ENCODE measurements around the gene EDIL3. TPM values are rescaled to one million over a fixed set of nuclear protein-coding genes. Genes with fewer than 3 reads are reported as not detected.

Gene EDIL3
- total RNA-seq, 1 experiment from 2014 or later = 7.2 TPM

DNA sequence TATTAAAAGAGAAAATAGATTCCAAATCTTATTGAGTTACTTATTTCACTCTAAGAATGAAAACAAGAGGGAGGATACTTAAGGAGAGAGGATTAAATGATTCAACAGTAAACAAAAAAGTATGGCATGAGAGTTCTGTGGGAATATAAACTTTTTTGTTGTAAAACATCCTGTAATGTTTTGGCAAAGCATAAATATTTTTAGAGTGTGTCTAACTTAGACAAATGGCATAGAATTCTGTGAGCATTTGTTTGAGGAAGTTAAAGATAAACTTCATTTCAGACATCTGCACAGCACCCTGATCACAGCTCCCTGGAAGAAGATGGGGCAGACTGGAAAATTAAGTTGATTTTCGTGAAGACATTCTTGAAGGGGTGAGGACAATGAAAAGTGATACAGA, 417.3 kb downstream of the EDIL3 start:
- no peak overlapping the region for H3K4me3 ChIP-seq
- H3F3A ChIP-seq (ENCODE audit: insufficient read depth, low read depth) = no peaks in the 10 kb centered on the region
- no peak overlapping the region for H3K4me2 ChIP-seq
- no peak for DNase-seq
- no peaks in the 10 kb centered on the region for H3K79me2 ChIP-seq (ENCODE audit: low read depth)
- ChIA-PET POLR2A (ENCODE audit: unreplicated experiment) (no interaction called here), CTCF (no interaction called here)
- no peak overlapping the region for H2AFZ ChIP-seq
- no peaks in the 10 kb centered on the region for H4K20me1 ChIP-seq (ENCODE audit: insufficient read depth)
- no peak for TF ChIP-seq CTCF (conservative IDR thresholded peaks at IDR 0.05)
- TF ChIP-seq EZH2 (IDR thresholded peaks at IDR 0.05; ENCODE audit: low read depth) = no peak
- BruUV-seq (replicated peaks) = no TSS peak
- no peak overlapping the region for H3K27ac ChIP-seq
- no peaks in the 10 kb centered on the region for H3K36me3 ChIP-seq (ENCODE audit: low read depth)
- intact Hi-C loops (cut with micrococcal nuclease; ENCODE audit: unreplicated experiment) = no loop called here
- no peaks in the 10 kb centered on the region for H3K27me3 ChIP-seq (ENCODE audit: insufficient read depth, low read depth)
- no peaks in the 10 kb centered on the region for H3K9me3 ChIP-seq (ENCODE audit: insufficient read depth, low read depth)
- H3K9me2 ChIP-seq (ENCODE audit: insufficient read depth) = no peaks in the 10 kb centered on the region
- no peaks in the 10 kb centered on the region for H3K4me1 ChIP-seq (replicated peaks; ENCODE audit: insufficient read depth)

DNA sequence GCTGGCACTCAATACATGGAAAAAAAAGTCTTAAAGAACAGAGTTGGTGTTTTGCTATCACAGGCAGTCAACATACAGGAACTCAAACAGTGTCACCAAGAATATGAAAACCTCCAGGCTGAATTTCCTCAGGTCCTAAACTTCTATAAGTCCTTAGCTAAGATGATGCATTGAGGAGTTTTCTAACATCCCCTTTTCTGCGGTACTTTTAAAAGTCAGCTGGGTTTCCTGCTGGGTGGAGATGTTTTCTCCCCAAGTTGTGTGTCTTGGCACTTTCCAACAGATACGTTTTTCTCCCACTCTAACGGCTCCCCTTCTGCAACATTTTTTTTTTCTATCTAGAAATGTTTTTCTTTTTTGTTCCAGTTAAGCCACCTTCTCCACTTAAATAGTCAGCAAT, 419.2 kb downstream of the EDIL3 start:
- no peak overlapping the region for H3K4me3 ChIP-seq
- no peaks in the 10 kb centered on the region for H3K9me2 ChIP-seq (ENCODE audit: insufficient read depth)
- ChIA-PET POLR2A (ENCODE audit: unreplicated experiment) (no interaction called here), CTCF (no interaction called here)
- DNase-seq = no peak
- no peaks in the 10 kb centered on the region for H3K36me3 ChIP-seq (ENCODE audit: low read depth)
- no peak for TF ChIP-seq CTCF (conservative IDR thresholded peaks at IDR 0.05)
- TF ChIP-seq EZH2 (IDR thresholded peaks at IDR 0.05; ENCODE audit: low read depth) = no peak
- no peaks in the 10 kb centered on the region for H3F3A ChIP-seq (ENCODE audit: insufficient read depth, low read depth)
- H3K4me2 ChIP-seq = no peak overlapping the region
- no peaks in the 10 kb centered on the region for H4K20me1 ChIP-seq (ENCODE audit: insufficient read depth)
- H3K79me2 ChIP-seq (ENCODE audit: low read depth) = no peaks in the 10 kb centered on the region
- H2AFZ ChIP-seq = 0 out of 2 replicates have a peak overlapping the region, but pooled peaks have one; percentile 58
- H3K9me3 ChIP-seq (ENCODE audit: insufficient read depth, low read depth) = no peaks in the 10 kb centered on the region
- BruUV-seq (replicated peaks) = no TSS peak
- no peaks in the 10 kb centered on the region for H3K4me1 ChIP-seq (replicated peaks; ENCODE audit: insufficient read depth)
- no peaks in the 10 kb centered on the region for H3K27me3 ChIP-seq (ENCODE audit: insufficient read depth, low read depth)
- intact Hi-C loops (cut with micrococcal nuclease; ENCODE audit: unreplicated experiment) = no loop called here
- H3K27ac ChIP-seq = no peak overlapping the region

- DNase-seq = no peak
- ChIA-PET POLR2A (ENCODE audit: unreplicated experiment) (no interaction called here), CTCF (no interaction called here)
- BruUV-seq (replicated peaks) = no TSS peak
- H3K36me3 ChIP-seq (ENCODE audit: low read depth) = no peaks in the 10 kb centered on the region
- no peak overlapping the region for H3K4me3 ChIP-seq
- H3K9me2 ChIP-seq (ENCODE audit: insufficient read depth) = no peaks in the 10 kb centered on the region
- H2AFZ ChIP-seq = no peak overlapping the region
- intact Hi-C loops (cut with micrococcal nuclease; ENCODE audit: unreplicated experiment) = no loop called here
- no peaks in the 10 kb centered on the region for H3K79me2 ChIP-seq (ENCODE audit: low read depth)
- TF ChIP-seq CTCF (conservative IDR thresholded peaks at IDR 0.05) (no peak), EZH2 (IDR thresholded peaks at IDR 0.05; ENCODE audit: low read depth) (no peak)
- no peaks in the 10 kb centered on the region for H3K9me3 ChIP-seq (ENCODE audit: insufficient read depth, low read depth)
- no peak overlapping the region for H3K27ac ChIP-seq
- no peak overlapping the region for H3K4me2 ChIP-seq
- H4K20me1 ChIP-seq (ENCODE audit: insufficient read depth) = no peaks in the 10 kb centered on the region
- no peaks in the 10 kb centered on the region for H3K27me3 ChIP-seq (ENCODE audit: insufficient read depth, low read depth)
- H3K4me1 ChIP-seq (replicated peaks; ENCODE audit: insufficient read depth) = no peaks in the 10 kb centered on the region
- H3F3A ChIP-seq (ENCODE audit: insufficient read depth, low read depth) = no peaks in the 10 kb centered on the region
Measured at GRCh38 chr5:83964271-83964670, 420.4 kb downstream of the EDIL3 start.
